ENCODE data around the gene HOXB8.

The HOXB8 gene

DNA sequence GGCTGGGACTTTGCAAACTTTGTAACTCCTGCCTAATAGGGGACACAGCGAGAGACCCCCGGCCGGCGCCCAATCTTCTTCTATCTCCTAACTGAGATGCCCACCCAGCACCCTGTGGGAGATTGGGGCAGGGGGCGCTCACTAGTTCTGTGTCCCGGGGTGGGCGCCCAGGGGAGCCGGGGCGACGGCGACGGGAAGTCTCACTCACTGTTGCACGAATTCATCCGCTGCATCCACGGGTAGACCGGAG lies 17.6 kb downstream of the HOXB8 start:
- DNase-seq: peak; percentile 69

DNA sequence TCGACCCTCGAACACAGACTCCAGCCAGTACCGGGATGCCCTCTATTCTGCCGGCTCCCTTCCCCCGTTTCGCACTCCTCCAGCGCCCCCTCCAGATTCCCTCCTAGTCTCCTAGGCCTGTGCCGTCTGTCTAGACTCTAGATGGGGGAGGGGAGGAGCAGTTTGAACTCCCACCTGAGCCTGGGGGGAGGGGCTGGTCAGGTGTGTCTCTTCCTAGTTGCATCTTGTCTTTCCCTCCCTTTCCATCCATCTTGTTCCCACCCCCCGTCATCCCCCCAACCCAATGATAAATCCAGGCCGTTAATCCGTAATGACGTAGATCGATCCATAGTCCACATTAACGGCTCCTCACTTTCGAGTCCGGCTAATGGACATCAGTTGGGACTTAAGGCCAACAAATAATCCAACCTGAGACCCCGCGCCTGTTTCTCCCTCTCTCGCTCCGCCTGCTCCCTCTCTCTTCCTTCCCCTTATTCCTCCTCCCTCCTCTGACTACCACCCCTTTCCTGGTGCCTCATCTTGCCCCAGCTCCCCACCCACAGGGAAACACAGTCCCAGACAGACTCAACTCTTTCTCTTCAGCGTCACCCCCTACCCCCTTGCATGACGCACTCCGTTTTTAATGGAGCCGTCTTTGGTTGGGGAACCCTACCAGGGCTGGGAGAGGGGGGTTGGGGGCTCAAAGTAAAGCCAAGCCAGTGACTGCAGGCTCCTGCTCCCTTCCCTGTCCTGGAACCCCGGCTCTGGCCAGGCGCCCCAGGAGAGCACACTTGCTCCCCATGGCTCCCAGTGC lies 18.2 kb downstream of the HOXB8 start:
- peak; percentile 69 for DNase-seq

DNA sequence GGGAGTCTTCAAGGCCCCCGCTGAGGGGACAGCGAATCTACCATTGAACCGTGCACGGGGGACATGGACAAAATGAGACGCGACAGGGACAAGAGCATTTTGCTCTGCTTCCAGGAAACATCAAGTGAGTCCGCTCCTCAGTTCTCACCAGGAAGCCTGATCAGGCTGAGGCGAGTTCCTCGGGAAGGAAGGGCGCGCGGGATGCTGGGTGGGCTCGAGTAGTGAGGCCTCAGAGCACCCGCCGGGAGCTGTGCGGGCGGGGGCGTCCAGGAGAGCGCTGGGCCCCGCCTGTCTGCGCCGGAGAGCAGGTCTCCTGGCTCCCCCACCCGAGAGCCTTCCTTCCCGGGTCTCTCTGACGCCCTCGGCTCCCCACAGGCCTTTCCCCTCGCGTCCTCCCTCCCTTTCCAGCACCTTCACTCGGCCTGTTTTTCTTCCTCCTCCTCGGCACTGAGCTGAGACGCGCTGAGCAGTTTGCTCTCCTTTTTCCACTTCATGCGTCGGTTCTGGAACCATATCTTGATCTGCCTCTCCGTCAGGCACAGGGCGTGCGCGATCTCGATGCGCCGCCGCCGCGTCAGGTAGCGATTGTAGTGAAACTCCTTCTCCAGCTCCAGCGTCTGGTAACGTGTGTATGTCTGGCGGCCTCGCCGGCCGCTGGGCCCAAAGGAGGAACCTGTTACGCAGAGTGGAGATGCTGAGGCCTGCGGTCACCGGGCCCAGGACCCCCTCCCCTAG lies 18.9 kb downstream of the HOXB8 start:
- peak; percentile 82 for DNase-seq

DNA sequence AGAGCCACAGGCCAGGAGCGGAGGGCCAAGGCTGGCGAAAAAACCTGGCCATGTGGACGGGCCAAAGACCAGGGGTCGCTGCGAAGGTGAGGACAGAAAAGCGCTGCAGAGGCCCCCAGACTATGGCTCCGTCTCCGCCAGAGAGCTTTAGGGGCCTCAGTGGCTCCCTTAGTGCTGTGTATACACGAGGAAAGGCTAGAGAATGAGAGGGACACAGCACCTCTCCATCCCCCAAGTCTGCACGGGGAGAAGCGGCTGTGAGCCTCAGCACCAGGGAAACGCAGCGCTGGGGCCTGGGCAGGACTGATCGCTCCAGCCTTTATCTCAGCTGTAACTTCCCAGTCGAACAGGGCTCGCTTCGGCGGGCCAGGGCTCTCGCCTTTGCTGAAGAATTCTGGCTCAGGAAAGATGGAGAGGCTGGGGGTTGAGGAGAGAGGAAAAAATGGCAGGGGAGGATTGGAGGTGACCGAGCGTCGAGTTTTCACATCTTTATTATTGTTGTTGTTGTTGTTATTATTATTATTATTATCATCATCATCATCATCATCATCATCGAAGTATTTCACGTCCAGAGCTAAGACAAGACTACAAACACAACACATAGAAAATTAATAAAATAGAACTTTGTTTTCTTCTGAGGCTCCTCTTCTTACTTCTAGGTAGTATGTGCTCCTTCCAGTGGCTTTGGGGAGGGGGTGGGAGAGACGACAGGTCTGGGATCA lies 19.7 kb downstream of the HOXB8 start:
- DNase-seq: peak; percentile 69

DNA sequence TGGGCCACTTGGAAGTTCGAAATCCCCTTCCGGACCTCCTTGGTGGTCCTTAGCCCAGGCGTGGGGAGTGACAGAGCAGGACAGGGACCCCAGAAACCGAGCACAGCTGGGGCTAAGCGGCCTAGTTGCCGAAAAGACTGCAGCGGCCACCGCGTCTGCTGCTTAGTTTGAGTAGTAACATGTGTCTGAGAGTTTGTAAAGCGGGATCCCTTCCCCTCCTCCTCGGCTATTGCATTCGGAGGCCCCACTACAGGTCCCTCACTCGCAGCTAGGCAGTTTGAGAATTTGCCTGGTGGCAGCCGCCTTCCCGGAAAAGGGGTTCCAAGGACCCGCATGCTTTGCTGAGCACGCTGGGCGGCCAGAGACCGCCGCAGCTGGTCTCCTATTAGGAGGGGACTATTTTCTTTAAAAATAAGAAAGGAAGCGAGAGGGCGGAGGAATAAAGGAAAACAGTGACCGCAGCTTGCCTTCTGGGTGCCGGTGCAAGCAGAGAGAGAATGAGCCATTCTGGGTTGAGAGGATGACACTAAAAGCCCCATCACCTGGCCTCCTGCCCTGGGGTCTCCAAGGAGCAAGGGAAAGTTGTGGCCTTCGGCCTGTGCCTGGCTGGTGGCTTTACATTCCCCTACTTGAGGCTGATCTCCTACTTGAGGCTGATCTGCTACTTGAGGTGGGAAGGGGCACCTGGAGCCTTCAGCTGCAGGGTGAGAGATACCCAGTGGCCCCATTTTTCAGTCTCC lies 20.4 kb downstream of the HOXB8 start:
- peak; percentile 83 for DNase-seq

DNA sequence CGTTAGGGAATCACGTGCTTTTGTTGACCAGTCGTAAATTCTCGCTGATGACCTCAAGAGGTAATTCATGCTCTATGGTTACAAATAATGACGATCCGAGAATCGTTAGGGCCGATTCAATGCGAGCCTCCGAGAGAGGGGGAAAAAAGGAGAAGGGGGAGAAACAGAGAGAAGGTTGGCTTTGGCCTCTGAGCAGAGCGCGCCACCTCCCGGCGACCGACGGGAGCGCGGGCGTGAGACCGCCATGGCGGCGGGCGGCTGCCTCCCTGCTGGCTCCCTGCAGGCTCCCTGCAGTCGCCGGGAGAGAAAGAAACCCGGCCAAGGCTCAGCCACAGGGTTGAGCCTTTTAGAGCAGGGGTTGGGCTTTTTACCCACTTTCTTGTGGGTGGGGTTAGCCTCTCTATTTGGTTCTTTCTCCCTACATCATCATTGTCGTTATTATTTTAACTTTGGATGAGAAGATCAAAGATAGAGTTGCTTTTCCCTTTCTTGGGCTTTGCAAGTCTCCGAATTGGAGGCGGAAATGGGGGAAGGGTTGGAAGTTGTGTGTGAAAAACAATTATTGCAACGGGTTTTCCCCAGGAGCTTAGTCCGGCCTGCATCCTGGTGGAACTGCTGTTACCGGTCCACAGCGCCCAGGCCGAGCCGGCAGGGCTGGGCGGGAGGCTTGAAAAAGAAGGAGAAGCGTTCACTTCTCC lies 21.1 kb downstream of the HOXB8 start:
- peak; percentile 94 for DNase-seq

DNA sequence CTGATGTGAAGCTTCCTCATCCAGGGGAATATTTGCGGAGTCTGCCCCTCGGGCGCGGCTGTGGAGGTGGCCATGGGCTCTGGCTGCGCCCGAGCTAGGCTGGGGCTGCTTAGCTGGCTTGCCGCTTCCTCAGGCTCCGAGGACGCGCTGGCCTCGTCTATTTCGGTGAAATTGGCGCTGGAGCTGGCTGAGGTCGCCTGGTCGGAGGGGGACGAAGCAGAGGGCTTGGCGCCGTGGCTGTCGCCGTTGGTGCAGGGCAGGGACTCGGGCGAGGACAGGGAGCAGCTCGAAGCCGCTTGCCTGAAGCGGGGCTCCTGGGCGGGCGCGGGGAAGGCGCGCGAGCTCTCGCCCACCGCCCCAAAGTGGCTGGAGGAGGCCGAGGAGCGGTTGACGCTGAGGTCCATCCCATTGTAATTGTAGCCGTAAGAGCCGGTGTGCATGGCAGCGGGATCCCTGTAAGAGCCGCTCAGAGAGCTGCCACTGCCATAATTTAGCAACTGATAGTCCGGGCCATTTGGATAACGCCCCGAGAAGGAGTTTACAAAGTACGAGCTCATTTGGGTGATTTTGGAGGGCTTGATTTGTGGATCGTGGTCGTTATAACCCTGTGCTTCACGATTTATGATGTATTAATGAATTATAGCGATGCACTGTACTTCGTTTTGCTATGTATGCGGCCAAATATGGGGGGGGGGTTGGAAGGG lies 21.8 kb downstream of the HOXB8 start, which contains the start of gene HOXB5:
TSS of gene HOXB5 (minus strand) at position 654 of the 704 bp plus-strand sequence. CDS start at position 557, 97 bp downstream.
- peak; percentile 82 for DNase-seq

DNA sequence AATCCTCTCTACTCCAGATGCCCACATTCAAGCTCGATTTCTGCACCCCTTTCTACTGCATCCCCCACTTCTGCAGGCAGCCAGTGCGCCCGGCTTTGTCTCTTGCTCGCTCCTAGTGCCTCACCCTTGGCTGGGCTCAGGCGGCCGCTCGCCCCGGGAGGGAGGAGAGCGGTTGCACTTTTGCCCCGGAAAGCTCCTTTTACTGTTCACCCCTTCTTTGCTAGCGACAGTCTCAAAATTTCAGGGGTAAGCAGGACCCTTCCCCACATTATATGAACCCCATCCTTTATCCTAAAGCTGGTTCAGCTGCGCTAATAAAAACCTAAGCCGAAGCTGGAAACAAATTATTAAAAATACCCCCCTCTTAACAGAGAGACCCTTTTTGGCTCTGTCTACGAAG lies 22.5 kb downstream of the HOXB8 start:
- no peak for DNase-seq

DNA sequence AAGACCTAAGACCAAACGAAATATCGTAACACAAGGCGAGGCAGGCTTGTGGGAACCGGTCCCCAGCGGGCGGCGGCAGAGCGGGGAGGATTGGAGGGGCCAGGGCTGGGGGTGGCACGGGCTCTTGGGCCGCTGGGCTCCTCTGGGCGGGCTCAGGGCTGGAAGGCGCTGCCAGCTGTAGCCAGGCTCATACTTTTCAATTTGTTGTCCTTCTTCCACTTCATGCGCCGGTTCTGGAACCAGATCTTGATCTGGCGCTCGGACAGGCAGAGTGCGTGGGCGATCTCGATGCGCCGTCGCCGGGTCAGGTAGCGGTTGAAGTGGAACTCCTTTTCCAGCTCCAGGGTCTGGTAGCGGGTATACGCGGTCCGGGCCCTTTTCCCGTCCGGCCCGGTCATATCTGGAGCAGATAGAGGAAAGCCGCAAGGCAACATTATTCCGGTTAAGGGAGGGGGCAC lies 23.0 kb downstream of the HOXB8 start:
- DNase-seq: no peak

DNA sequence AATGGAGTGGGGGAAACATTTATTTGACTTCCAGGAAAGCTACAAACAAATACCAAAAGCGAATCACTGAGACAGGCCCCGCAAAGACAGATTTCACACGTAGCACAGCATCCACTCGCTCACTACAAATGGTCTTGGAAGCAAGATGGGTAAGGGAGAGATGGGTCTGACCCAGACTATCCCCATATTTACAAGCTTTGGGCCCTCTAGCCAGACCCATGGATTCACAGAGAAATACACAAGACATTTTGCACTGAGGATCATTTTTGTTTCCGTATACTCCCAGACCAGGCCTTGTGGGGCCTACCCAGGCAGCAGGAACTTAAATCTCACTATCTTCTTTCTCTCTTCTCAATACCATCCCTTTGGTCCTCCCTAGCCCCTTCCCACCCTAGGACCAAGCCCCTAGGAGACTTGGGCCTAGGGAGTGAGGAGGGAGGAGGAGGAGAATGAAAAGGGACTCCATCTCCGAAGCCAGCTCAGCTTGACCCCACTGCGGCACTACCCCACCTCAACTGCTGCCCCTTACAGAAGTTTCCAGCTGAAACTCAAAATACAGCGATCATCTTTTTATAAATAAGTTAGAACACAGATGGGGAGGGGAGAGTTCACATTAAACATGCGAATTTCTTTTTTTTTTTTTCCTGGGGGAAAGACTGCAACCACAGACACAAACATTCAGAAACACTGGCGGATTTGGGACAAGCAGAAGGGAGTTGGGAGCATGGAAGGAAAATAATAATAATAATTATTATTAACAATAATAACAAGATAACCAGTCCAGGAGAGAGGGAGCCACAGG lies 23.6 kb downstream of the HOXB8 start:
- no peak for DNase-seq

DNA sequence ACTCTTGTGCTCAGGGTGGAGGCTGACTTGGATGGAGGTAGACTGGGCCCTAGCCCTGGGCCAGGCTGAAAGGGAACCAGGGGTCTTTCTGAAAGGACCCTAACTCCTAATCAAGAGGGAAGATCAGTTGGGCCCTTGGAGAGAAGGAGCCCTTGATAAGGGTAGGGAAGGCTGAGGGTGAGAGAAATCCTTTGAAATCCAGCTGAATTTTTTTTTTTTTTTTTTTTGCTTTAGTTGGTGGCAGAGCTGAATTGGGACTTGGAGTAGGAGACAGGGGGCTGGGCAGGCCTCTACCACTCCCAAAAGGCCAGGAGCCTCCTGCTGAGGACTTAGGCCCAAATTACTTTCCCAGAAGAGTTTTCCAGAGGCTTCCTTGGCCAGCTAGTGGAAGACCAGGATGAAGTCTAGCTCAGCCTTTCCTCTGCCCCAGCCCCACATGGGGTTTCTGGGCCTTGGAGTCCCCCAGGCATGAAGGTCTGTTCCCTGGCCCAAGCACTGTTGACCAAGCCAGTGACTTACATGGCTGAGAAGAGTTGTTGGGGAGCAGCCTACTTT lies 24.4 kb downstream of the HOXB8 start:
- DNase-seq: no peak

DNA sequence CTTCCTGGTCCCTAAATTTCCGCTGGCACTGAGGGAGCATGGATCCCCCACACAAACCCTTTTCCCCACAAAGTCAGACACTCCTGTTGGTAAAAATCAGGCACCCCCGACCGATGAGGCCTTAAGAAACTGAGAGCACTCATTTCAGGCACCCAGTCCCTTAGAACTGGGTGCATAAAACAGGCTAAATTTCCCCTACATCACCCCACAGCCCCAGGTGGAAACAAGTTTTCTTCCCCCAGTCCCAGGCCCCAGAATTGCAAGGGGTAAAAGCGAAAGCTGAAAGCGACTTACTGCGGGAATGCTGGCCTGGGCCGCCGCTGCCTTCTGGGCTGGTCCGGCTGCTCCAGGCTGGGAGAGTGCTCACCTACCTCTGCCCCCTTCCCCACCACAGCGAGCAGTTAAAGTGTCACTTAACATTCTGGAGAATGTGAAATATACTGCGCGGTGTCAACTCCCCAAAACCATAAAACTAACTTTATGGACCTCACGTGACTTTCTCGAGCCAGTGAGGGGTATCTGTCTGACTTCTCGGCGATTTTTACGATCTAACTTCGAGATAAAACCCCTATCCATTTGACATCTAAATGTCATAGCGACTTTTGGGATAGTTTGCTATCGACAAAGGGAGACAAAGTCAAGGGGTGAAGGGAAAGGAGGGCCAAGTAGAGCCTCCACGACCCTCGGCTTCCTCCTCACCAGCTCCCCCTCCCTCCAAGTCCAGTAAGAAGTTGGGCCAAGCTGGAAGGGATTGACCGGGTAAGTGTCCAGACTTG lies 25.1 kb downstream of the HOXB8 start, which contains the start of gene HOXB3:
TSS of gene HOXB3 (minus strand) at position 411 of the 776 bp plus-strand sequence. CDS start 37,767 bp downstream, outside the sequence.
- peak; percentile 85 for DNase-seq

DNA sequence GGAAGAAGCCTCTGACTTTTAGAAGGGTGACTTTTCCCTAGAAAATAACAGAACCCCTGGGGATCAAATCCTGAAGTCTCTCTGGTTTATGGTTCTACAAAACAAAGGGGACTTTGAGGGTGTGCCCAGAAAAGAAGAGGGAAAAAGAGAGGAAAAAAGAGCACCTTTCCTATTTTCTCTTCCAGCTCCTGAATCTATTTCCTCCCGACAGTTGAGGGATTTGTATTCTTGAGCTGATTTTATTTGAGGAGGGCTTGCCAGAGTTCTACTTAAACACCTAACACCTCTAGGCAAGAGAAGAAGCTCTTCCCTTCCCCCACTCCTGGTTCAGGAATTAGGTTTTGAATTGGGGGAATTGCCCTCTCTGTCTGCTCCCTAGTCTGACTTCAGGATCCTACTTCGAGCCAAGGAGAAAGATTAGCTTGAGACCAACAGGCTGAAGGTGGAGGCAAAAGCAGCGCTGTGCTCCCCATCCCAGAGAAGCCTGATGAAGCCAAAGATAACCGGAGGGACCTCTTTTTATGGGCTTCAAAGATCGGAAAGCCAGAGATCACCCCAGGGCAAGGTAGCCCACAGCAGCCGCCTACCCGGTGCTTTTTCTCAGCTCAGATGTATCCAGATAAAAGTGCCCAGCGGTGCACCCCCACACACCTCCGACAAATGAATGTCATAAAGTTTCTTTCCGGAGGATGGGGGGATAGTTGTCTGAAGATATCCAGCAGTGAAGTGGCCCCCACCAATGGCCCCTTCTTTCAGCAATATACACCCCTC lies 25.8 kb downstream of the HOXB8 start:
- no peak for DNase-seq

DNA sequence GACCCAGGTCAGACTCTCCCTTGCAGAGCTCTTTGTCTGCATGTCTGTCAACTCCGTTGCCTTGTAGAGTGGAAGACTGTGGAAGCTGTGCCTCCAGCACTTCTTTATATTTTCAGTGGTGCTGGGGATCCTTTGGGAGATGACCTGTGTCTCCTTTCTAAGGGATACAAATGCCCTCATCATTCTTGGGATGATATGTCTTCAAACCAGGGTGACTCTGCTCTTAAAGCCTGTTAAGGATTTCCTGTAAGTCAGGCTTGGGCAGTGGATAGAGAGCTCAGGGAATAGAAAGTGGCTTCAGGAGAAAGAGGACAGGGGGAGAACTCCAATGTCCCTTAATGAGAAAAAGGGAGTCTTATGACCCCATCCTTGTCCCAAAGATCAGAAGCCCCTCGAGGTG lies 26.6 kb downstream of the HOXB8 start:
- DNase-seq: no peak

DNA sequence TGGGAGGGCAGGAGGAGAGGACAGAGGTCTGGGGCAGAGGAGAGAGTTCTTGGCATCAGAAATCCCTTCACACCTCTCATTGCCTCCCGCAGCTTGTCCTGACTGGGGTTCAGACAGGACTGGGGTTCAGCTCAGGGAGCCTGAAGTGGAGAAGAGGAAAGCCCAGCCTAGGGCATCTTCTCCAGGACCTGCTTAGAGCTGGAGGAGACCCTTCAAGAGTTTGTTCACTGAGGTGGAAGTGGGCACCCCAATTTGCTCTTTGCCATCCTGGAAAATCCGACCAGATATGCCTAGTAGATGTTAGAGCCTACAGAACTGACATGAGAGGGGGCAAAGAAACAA lies 27.0 kb downstream of the HOXB8 start:
- no peak for DNase-seq

DNA sequence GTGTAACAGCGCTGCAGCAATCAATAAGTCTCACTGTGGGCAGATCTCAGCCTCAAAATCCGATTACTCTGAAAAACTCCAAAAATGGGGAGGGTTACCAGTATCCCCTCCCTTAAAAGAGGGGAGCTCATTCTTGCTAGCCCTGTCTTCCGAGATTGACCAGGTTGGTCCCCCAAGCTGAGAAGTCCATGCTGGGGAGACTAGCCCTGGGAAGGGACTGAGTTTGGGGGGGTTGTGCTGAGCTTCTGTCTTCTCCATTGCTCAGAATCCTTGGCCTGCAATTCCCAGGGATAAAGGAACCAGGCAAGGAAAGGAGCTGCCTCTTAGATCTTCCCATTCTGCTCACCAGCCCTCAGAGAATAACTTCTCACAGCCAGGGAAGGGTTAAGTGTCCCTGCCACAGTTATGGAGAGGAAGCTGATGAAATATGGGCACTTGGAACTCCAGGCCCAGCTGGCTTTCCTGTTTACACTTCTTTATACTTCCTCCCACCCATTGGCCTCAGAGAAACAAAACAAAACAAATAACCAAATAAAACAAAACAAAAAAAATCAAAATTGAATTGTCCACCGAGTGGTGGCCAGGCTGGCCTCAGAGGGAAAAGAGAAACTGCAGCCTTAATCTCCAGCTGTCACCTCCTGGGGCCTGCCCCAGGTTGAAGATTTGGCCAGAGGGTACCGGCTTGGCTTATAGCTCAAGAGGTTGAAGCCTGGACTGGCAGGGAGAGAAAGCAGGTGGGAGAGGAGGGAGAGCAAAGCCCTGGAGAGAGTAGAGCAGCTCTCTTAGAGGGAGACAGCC lies 27.6 kb downstream of the HOXB8 start:
- peak; percentile 78 for DNase-seq
